ENCODE measurements around the gene IRF2BPL.
A peak's percentile ranks its signal among the peaks of the same experiment; 100 is the strongest.
"Not testable (repeated sequence)": the region's sequence is repeated elsewhere in the genome, so short reads cannot be mapped to it uniquely, and the experiment has no call there.

The IRF2BPL gene

GRCh38 chr14:77033622-77034589, 5.4 kb upstream of the IRF2BPL start:
- peak; percentile 85 for DNase-seq (ENCODE audit: low read depth)

DNA sequence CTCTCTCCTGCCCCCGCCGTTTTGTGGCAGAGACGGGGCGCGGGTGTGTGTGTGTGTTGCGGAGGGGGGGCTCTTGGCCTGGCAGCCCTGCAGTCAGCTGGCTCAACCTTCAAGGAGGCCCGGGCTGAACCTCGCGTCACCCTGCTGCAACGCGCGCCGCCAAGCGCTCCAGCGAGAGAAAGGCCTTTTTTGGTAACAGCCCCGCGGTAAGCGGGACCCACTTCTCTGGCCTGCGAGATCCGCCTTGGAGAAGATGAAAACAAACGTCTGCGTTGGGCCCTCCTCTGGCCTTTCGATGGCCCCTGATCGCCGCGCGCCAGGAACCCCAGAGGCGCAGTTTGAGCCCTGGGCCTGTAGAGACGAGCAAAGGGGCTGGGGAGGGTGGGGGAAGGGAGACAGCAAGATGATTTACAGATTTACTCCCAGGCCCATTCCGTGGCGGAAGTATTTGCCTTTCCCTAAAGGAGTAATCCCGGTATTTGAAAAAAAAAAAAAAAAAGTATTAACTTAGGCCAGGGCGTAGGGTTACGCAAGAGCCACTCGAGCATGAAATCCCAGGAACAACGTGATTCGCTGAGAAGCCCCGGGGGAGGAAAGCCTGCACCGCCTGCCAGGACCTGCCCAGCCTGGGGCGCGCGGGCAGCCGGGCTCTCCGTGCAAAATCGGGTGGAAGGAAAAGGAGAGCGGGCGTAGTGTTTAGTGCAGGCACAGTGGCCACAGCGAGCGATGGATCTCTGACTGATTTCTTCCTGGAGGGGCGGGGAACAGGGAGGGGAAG, 4.5 kb upstream of the IRF2BPL start:
- DNase-seq (ENCODE audit: low read depth) = peak; percentile 73

DNA sequence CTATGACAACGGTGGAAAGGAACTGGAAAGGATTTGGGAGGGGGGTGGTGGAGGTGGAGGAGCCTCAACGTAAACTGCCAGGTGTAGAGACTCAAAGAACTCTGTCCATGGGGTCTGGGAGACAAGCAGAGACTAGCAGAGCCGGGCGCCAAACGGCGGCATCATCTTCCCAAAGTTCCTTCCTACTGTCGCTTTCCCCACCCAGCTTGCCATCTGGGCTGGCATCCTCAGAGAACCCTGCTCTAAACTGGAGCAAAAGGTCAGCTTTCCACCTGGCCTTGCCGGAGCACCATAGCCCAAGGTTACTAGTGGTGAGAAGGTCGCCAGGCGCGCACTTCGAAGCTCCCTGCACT, 4.0 kb upstream of the IRF2BPL start:
- no peak for DNase-seq (ENCODE audit: low read depth)

DNA sequence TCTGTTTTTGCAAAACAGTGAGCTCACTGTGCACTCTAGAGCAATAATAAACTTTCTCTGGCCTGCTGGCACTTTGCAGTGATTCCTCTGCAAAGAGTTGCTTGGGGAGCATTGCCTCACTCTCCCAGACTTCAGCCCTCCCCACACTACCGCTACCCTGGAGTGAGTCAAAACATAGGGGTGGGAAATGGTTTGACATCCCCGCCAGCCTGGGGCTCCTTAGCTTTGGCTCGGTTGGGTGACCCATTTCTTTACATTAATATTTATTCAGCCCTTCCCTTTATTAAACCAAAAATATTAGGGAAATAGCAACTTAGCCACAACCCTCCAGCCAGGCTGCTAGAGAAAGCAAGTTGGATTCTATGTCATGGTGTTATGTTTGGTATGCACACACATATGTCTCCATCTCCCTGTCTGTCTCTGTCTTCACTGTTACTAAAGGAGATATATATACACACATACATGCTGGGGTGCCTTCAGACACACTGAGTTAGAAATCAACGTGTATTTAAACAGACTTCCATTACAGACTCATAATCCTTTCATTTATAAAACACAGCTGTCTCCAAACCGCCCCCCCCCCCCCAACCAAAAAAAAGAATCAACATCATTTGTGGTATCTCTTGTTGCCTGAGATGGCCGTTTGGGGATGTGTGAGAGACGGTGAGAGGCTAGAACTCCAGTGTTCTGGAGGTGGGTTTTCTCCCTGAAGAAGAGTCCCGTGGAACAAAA, 3.4 kb upstream of the IRF2BPL start:
- DNase-seq (ENCODE audit: low read depth) = no peak

DNA sequence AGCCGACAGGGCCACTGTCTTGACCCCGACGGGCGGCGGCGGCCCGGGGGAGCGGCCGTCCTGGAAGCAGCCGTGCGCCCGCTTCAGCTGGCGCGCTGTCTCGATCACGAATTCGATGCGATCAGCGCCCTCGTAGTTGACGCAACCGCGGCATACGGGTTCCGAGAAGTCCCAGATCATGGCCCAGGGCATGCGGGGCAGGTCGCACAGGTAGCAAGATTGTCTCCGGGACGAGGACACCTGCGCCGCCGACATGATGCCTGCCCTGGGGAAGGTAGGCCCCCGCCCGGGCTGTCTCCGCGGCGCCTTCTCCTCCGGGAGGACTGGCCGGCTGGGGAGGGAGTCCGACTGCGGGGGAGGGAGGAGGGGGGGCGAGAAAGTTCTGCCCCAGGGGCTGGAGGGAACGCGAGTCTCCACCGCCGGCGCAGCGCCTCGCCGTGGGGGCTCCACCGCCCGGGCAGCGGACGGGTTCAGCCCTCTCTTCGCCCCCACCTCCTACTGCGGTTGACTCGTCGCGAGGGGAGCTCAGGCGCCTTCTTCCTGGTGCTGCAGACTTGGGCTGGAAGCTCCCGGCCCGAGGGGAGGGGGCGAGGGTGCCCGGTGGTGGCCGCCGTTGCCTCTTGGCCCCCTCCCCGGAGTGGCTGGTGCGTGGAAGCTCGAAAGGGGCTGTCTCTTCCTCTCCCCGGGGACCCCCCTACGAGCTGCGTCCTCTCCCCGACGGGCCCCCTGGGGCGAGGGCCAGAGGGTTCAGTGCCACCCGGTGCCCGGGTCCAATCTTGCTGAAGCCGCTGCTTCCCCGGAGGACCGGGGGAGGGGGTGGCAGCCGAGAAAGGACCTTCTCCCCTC, 747 bp downstream of the IRF2BPL start:
- peak; percentile 52 for DNase-seq (ENCODE audit: low read depth)

DNA sequence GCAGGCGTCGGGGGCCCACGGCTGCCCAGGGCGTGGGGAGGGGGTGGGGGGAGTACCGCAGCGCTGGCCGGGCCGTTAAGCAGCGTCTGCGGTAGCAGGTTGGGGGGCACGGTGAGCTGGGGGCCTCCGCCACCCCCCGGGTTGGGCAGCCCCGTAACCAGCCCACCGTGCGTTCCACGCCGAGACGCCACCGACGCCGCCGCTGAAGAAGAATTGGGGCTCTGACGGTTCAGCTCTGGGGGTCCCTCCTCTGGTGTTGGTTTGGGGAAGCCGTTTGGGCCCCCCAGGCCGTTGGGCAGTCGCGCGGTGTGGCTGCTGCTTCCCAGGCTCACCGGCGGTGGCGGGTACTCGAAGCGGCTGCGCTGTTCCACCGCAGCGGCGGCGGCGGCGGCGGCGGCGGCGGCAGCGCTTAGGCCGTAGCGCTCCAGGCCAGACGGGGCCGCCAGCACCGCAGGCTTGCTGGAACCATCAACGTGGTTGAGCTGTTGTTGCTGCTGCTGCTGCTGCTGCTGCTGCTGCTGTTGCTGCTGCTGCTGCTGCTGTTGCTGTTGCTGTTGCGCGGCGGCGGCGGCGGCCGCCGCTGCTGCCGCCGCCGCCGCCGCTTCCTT, 1.5 kb downstream of the IRF2BPL start:
- DNase-seq (ENCODE audit: low read depth) = no peak

DNA sequence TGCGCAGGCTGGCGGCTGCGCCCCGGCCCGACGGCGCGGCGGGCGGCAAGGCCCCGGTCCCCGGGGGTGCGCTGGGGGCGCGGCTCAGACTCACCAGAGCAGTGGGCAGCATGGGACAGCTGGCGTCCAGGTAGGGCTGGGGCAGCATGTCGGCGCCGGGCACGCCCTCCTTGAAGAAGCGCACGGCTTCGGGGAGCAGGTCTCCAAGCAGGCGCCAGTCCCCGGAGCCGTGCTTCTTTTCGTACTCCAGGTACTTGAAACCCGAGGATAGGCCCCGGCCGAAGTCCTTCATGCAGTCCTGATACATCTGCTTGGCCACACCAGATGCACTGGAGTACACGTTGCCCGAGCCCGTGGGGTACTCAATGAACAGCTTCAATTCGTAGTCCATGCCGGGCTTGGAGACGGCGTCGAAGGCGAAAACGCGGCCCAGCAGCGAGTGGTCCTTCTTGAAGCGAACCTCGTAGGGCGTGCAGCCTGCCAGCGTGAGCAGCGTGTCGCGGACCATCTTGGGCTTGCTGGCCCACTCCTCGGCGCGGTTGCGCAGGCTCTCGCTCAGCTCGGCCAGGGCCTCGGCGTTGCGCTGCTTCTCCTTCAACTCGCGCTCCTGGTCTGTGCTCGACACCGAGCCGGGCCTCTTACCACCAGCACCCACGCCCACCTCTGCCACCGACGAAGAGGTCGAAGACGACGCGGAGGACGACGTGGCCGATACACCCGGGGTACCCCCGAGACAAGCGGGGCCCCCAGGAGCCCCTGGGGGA, 2.2 kb downstream of the IRF2BPL start:
- no peak for DNase-seq (ENCODE audit: low read depth)

- DNase-seq (ENCODE audit: low read depth) = no peak
Measured at GRCh38 chr14:77025744-77026165, 2.8 kb downstream of the IRF2BPL start.

GRCh38 chr14:77024171-77024691, 4.3 kb downstream of the IRF2BPL start:
- DNase-seq (ENCODE audit: low read depth) = peak; percentile 67

GRCh38 chr14:77023001-77023996, 5.2 kb downstream of the IRF2BPL start:
- DNase-seq (ENCODE audit: low read depth) = no peak

DNA sequence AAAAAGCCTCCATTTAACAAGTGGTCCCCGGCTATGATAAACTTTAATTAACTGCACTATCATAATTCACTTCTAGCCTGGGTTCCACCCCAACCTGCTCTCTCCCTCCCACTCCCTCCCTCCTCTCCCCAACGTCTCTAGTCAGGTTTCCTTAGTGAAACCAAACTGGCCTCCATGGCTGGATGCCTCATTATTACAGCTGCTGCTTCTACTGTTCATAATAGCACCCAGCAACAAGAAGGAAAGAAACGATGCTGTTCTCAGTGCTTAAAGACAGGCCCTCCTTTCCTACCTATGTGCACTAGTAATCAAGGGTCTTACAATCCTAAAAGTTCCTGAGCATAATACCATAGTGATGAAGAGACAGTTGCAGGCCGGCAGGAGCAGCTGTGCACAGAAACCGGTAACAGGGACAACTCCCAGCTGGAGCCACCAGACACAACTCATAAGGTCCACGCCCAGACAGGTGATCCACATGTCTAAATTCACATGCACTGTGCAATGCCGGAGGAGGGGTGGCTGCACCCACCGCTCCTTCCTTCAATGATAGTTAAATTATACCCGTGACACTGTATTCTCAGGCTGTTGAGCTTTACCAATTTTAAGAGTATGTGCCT, 6.2 kb downstream of the IRF2BPL start:
- no peak for DNase-seq (ENCODE audit: low read depth)

- not testable (repeated sequence) for DNase-seq (ENCODE audit: low read depth)
Measured at GRCh38 chr14:77021424-77021823, 7.1 kb downstream of the IRF2BPL start.

DNA sequence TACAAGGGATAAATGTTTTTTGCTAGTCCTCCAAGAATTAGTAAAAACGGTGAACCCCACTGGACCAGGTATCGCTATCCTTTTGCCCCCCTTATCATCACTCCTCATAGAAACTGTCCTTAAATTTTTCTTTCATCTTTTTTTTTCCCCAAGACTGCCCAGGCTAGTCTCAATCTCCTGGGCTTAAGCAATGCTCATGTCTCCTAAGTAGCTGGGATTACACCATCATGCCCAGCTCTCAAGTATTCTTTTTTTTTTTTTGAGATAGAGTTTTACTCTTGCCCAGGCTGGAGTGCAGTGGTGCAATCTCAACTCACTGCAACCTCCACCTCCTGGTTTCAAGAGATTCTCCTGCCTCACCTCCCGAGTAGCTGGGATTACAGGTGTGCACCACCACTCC, 9.7 kb downstream of the IRF2BPL start:
- DNase-seq (ENCODE audit: low read depth) = no peak

GRCh38 chr14:77017666-77018065, 10.8 kb downstream of the IRF2BPL start:
- no peak for DNase-seq (ENCODE audit: low read depth)

DNA sequence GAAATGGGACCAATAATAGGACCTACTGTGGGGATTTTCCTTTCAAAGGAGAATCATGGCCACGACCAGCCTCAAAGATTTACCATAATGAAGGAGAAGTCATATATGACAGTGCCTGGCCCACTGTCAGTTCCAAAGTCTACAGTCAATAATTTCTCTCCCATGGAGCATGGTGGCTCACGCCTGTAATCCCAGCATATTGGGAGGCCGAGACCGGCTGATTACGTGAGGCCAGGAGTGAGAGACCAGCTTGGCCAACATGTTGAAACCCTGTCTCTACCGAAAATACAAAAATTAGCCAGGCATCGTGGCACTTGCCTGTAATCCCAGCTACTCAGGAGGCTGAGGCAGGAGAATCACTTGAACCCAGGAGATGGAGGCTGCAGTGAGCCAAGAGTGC, 13.8 kb downstream of the IRF2BPL start:
- no peak for DNase-seq (ENCODE audit: low read depth)

GRCh38 chr14:77014004-77014604, 14.4 kb downstream of the IRF2BPL start:
- no peak for DNase-seq (ENCODE audit: low read depth)

- DNase-seq (ENCODE audit: low read depth) = no peak
Measured at GRCh38 chr14:77012193-77012765, 16.2 kb downstream of the IRF2BPL start.

GRCh38 chr14:77011245-77011644, 17.3 kb downstream of the IRF2BPL start:
- DNase-seq (ENCODE audit: low read depth) = no peak
